ENCODE data around the gene CHIC2.

The CHIC2 gene

DNA sequence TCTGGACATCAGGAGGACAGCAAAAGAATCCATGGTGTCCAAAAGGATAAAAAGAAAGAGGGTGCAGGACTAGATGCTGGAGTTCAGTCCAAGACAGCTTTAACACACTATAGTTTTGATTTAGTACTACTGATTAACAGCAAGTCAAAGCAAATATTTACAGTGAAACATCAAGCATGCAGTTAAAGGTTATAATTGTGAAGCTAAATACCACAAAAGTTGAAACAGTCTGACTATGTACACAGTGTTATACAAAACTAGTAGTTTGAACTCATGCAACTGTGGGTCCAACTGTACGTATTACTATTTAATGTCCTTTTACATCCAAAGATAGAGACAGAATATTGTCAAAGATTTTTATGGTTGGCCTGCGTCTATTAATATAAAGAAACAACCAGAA is 57.6 kb downstream of the CHIC2 start:
- no peak for DNase-seq (ENCODE audit: low read depth)

DNA sequence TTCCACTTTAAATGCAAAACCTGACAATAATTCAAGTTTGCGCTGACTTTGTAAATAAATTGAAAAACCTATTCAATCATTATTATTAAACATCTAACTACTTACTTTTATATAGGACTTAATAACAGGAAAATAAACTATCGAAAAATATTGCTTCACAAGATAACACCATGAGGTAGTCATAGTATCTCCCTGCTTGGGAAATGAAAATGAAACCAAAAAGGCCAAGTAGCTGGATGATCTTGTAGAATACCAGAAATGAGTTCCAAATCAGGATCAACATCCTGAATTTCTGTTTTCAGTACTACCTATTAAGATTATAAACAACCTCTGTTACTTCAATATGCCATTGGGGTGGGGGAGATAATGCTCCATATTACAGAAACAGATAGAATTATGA is 58.9 kb downstream of the CHIC2 start:
- DNase-seq (ENCODE audit: low read depth), result no peak

DNA sequence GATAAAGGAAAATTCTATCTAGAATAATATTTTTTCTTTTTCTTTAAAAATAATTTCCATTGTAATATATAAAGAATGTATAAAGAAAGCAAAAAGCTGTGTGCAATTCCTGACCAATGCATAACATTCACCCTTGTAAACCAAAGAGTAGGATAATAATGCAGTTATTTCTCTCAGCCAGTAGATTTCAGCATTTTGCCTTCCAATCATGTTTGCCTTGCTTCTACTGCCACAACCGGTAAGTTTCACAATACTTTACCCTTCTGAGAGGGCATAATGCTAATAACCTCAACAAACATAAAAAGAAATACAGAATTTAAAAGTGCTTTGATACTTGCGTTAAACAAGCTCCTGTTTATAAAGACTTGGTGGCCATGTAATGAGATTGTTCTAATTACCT is 59.9 kb downstream of the CHIC2 start:
- no peak for DNase-seq (ENCODE audit: low read depth)

DNA sequence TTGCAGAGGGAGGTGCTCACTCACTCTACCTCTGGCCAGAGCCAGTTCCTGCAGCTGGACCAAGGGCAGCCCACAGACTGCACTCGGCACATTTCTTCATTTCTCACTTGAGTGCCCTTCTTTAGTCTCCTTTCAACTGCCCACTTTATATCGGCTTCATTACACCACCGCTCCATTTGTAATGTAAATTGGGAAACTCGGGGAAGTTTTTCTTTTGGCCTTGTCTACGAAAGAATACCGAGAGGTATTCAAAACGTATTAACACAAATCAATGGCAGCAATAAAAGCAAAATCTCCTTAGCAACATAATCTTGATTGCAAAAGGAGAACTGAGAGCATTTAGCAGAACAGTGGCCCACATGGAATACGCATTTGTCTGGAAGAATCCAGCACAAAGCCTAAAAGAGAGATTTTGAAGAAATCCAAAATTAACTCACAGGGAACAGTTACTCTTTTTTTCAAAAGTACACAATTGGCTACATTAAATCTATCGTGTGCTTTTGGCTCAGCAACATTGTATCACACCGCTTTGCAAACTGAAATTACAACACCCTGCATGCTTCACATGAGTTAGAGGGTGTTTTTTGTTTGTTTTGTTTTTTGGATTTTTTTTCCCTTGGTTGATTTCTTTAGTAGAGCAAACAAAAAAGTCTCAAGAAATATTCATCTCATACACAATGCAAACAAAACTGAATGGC is 62.6 kb downstream of the CHIC2 start:
- DNase-seq (ENCODE audit: low read depth), result no peak

DNA sequence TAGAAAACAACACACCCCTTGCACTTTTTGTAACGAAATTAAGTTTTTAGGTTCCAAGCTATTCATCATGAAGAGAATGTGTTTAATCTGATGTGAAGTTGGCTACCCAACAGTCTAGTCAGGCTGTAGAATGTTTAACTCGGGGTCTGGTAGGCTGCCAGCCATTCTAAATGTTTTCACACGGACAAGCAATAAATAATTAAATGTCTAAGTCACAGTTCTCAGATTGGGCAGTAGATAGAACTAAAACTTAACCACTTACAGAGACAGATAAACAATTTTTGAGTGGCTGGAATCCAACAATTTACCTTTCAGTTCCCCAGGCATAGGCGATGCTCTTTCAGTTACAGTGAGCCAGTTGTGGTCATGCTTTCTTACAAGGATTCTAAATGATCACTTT is 66.5 kb downstream of the CHIC2 start:
- no peak for DNase-seq (ENCODE audit: low read depth)

DNA sequence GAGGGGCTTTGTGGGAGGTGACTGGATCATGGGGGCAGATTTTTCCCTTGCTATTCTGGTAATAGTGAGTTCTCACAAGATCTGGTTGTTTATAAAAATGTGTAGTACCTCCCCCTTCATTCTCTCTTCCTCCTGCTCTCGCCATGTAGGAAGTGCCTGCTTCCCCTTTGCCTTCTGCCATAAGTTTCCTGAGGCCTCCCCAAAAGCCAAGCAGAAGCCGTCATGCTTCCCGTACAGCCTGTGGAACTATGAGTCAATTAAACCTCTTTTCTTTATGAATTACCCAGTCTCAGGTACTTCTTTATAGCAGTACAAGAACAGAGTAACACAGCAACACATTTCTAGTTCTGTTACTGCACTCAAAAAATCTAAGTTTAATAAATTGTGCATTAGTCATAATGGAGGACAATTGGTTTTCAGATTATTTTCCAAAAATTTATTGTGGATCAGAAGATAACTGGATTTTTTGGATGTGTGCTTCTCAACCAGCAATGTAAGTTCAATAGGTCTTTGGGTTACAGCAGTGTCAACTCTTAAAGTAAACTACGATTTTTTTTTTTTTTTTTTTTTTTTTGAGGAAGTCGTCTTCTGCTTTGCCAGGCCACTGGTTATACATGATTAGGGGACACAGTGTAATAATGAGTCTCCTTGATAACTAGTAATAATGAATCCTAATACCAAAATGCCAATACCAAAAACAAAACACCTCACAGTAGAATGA is 69.9 kb downstream of the CHIC2 start:
- no peak for DNase-seq (ENCODE audit: low read depth)

DNA sequence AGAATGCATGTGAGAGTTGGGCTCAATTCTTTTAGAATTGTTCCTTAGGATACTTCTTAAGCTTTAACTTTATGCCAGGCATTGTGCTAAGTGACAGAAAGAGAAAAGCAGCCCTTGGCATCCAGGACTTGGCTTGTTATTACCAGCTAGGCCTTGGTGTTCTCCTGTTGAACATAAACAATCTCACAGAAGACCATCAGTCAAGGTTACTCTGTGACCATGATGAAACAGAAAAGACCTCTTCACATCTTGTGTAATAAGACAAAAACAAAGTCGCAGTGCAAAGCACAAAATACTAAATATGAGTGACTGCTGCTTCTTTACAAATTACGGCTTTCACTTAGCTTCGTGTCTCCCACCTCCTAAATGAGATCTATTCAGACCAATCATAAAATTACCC is 71.6 kb downstream of the CHIC2 start:
- no peak for DNase-seq (ENCODE audit: low read depth)

DNA sequence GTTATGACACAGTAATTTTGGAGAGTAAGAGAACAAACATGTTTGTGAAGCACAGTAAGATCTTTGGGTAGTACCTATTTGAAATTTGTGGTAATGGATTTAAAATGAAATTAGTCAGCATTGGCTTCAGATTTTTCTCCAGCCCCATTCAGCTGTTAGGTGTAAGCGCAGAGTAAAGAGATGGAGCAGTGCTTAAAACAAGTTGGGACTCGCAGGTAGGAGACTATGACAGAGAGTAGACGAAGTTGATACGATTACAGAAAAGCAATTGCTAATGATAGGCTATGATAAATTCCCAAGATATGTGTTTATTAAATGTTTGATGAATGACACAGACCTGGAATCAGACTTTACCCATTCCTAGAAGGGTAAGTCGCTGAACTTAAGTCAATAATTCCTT is 72.6 kb downstream of the CHIC2 start:
- DNase-seq (ENCODE audit: low read depth), result no peak

DNA sequence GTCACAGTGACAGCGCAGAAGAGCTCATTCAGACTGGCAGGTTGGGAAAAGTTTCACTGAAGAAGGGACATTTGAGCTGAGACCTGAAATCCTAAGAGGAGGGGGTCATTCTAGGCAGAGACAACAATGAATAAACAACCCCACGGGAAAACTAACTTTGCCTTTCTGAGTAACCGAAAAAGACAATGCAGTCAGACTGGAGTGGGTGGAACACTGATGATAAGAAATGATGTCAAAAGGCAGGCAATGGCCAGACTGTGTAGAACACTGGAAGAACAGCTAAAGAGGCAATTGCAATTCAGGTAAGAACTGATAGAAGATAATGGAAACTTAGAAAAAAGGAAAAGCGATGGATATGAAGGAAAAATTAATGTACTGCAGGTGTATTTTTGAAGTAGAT is 73.8 kb downstream of the CHIC2 start:
- DNase-seq (ENCODE audit: low read depth), result no peak

DNA sequence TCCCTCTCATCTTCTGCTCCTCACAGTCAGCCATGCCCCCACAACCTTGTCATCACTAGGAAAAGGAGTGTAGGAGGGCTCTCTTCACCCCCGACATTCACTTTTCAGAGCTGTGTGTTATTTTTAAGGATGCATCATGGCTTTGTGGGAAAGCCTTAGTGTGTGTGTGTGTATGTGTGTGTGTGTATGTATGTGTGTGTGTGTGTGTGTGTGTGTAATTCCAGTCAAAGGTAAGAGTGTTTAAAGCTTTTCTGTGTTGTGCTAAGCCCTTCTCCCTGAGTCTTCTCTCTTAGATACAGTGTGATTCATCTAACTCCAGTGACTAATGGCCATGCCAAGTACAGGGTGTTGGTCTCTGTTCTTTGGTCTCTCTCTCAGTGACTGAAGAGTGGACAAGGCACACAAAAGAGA is 76.6 kb downstream of the CHIC2 start:
- DNase-seq (ENCODE audit: low read depth), result no peak

DNA sequence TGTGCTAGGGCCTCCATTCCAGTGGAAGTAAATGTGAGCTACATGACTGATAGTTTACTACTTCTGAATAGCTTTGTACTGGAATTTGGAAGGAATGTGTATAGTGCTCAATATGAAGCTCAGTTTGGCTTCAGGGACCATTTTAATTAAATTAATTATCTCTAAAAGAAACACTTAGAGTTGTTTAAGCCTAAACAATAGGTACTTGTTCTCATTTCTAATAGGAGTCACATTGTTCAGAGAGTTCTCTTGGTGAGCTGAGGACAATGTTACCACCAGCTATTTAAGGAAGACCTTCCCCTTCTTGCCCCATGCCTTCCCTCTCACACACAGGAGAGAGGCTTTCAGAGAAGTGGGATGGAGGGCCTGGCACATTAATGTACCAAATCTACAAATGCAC is 78.3 kb downstream of the CHIC2 start:
- DNase-seq (ENCODE audit: low read depth), result no peak

DNA sequence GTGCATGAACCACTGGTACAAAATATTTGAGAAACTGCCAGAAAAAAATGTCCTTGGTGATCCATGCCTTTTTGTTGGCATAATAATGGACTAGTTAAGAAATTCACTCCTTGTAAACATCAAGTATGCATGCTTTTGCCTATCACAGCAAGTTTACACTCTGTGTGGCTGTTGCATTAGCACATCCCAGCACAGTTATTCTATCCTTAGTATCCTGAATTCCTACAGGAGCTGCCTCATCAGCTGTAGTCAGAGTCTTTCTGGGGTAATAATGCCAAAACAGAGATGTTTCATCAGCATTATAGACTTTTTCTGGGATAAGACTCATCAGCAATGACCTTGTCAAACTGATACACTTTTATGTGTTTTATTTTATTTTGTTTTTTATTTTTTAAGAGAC is 82.8 kb downstream of the CHIC2 start:
- DNase-seq (ENCODE audit: low read depth), result no peak

DNA sequence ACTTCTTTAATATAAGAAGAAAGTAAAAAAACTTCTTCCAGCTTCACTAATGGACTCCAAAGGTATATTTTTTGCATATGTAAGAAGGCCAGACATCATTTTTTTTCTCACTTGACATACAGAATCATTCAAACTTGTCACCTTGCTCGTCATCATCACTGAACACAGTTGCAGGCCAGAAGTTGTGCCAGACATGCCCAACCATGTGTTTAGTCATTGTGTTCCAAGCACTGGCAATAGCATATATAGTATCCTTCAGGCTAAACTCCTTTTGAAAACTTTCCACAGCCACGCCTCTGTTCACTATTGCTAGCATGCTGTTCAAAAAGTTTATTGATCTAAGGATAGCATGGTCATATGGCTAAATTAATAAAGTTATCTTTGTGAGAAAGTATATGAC is 83.3 kb downstream of the CHIC2 start:
- no peak for DNase-seq (ENCODE audit: low read depth)

DNA sequence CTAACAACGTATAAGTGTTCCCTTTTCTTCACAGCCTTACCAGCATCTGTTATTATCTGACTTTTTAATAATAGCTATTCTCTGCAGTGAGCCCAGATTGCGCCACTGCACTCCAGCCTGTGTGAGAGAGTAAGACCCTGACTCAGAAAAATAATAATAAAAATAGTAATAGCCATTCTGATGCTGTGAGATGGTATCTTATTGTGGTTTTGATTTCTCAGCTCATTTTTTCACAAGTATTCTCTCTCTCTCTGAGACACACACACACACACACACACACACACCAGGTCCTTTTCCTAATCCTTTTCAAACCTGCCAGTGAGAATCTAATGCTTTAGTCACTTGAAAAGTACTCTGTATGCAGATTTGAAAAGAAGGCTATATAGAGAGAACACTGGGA is 89.8 kb downstream of the CHIC2 start:
- no peak for DNase-seq (ENCODE audit: low read depth)

DNA sequence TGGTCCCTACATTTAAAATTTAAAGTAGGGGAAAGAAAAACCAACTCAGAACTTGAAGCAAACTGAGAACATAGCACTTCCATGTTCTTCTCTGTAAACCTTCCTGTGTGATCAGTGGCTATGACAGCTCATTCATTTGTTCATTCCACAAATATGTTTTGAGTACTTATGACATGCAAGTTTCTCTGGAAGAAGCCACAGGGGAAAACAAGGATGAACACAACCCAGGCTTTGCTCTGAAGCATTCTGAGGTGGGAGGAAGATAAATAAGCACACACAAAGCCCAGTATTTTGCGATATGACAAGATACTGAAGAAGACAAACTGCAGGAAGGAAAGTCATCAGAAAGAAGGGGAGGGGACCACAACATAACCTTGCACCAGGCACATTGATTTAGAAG is 96.4 kb downstream of the CHIC2 start:
- DNase-seq (ENCODE audit: low read depth), result no peak

DNA sequence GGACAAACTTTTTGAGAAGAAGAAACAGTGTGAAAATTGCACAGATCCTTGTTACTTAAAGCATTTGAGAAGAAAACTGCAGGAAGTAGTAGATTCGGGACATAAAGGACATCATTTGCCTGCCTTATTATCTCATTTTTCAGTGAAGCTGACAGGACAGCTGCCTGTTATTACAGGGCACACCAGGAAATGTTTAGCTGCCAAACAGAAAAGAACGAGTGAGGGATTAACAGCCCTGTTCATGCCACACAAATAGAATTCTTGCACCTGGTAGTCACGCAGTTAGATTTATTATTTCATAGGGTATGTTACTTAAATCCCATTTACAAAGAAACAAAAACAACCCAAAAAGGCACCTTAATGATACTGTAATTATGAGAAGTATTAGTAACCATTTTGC is 100.6 kb downstream of the CHIC2 start:
- no peak for DNase-seq (ENCODE audit: low read depth)

DNA sequence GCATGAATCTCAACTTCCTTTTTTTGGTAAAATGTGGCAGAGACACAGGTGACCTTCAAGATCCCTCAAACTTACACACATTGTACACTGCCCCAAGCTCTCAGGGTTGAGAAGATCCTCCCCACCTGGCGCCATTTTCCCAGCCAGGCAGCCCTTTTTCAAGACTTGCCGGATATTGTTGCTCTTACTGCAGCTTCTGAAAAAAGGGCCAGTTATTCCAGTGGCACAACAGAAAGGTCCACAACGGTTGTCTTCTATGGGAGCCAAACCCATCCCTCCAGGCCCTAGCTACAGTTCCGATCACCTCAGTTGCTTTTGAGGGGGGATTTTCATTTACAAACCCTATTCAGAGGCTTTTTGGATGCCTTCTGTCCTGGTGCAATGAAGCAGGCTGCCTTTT is 101.1 kb downstream of the CHIC2 start:
- DNase-seq (ENCODE audit: low read depth), result no peak

DNA sequence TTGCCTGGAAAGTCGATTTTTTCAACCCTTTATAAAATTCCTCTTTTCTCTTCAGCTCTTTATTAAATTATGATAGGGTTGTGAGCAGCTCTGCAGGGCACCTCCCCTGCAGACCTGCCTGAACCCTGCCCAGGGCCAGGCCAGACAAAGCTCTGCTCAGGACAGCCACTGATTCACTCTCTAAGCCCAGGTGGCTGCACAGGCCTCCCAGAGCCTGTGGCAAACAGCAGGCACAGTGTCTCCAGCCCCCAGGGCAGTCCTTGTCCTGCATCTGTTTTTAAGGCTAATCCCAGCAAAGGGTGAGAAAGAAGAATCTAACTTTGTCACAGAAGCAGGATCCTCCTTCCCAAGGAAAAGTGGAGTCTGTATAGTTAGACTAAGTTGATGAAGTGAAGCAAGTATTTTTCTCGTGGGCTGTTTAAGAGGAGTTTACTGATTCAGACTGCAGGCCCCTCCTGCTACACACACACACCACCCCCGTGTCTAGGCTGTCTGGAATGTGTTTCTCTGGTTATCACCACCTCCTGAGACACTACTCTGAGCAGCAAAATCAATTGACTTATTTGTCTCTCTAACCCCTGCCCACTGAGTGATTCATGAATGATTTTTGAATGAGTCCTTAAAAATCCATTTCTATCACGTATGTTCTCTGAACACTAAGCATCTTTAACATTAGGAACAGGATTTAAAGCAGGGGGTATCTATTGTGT is 101.7 kb downstream of the CHIC2 start:
- no peak for DNase-seq (ENCODE audit: low read depth)

DNA sequence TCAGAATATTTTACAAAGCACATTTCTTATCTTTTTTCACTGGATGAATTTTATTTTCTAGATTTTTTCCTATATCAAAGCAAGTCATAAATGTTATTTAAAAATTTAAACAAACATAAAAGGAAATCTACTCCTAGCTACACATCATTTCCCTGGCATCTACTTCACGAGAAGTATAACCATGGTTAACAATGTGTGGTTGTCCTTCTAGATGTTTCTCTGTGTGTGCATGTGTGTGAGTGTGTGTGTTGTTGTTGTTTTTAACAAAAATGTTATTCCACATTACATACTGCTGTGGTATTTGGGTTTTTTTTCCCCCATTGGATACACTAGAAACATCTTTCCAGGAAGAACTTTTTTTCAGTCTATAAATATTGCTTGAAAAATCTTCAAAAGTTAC is 103.1 kb downstream of the CHIC2 start:
- DNase-seq (ENCODE audit: low read depth), result no peak

DNA sequence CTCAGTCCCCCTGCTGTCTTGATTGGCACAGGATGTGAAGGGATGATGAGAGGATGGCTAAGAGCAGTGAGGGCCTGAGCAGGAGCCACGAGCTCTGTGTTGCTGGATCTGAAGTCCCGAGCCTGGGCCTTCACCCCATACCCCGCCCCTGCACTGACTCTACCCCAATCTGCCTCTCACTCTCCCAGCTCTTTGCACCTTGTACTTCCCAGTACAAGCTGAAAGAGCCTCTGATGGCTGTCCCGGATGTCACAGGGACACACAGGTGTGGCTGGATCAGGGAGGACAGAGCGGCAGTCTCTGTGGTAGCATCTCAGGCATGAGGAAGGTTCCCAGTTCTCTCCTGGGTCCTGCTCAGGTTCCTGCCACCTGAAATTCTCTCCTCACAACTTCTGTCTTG is 103.6 kb downstream of the CHIC2 start:
- no peak for DNase-seq (ENCODE audit: low read depth)

All from stimulated activated CD8-positive, alpha-beta memory T cell treated with anti-CD3 and anti-CD28 coated beads, Interleukin-7, amount 100 ng/mL, for 24 hours (primary cell).